GM18520 (cell line): Measurements from ENCODE around the gene CEBPA.
A peak's percentile ranks its signal among the peaks of the same experiment; 100 is the strongest.

Experiments
- ATAC-seq: cut with Tn5 transposase; IDR thresholded peaks from one replicate; pipeline ENCODE4 v1.9.1; 2021; ENCODE audit not compliant: unreplicated experiment

CEBPA gene

GRCh38 chr19:33289261-33289660 lies 13.1 kb downstream of the CEBPA start:
- no peak for ATAC-seq

DNA sequence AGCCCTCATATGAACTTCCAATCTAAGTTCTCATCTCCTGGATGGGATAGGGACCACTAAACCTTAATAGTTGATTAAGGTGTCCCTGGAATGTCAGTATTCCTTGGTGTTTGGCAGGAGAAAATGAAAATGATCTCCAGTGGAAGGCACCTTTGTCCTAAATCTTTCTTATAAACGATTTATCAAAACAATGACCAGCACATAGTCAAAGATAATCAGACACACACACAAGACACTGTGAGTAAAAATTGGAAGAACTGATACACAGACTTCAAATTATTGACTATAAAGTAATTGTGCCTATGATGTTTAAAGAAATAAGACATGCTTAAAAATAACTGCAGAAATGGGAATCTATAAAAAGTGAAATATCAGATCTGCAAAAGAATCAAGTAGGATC lies 13.7 kb downstream of the CEBPA start:
- no peak for ATAC-seq

- ATAC-seq: no peak
These were observed 14.4 kb downstream of the CEBPA start for GRCh38 chr19:33287927-33288326.

- no peak for ATAC-seq
These were observed 14.9 kb downstream of the CEBPA start for GRCh38 chr19:33287438-33287837.

- no peak for ATAC-seq
These were observed 15.4 kb downstream of the CEBPA start for GRCh38 chr19:33286899-33287298.

DNA sequence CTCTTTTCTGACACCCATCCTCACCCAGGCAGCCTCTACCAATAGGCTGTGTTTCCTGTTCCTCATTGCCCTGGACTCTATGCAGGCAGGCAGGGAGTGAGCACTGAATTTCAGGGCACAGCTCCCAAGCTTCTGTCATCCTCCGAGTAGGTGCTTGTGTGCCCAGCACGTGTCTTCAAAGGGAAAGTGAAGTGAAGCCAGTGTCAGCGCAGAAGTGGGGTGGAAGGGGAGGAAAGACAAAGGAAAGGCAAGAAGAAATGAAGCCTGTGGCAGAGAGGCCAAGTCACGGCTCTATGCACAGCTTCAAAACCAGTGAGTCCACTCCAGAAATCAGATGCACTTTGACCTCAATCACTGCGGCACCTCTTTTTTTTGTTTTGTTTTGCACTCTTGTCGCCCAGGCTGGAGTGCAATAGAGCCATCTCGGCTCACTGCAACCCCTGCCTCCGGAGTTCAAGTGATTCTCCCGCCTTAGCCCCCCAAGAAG lies 16.9 kb downstream of the CEBPA start:
- no peak for ATAC-seq

DNA sequence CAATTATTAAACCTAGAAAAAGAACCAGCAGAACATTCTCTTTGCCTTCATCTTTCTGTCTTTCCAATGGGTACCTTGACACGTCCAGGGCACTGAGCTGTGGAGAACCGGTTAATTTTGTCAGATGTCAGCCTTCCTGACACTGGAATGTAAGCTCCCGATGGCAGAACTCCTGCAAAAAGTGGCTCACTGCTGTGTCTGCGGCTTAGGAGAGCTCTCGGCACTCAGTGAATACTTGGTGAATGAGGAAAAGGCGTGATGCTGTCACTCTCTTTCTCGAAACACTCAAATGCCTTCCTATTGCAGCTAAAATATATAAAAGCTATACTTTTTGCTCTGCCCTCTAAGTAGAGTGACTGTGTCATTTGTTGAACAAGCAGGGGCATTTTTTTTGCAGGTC lies 17.6 kb downstream of the CEBPA start:
- ATAC-seq: no peak

- no peak for ATAC-seq
These were observed 18.1 kb downstream of the CEBPA start for GRCh38 chr19:33284146-33284643.

GRCh38 chr19:33283589-33283988 lies 18.7 kb downstream of the CEBPA start:
- ATAC-seq: no peak

DNA sequence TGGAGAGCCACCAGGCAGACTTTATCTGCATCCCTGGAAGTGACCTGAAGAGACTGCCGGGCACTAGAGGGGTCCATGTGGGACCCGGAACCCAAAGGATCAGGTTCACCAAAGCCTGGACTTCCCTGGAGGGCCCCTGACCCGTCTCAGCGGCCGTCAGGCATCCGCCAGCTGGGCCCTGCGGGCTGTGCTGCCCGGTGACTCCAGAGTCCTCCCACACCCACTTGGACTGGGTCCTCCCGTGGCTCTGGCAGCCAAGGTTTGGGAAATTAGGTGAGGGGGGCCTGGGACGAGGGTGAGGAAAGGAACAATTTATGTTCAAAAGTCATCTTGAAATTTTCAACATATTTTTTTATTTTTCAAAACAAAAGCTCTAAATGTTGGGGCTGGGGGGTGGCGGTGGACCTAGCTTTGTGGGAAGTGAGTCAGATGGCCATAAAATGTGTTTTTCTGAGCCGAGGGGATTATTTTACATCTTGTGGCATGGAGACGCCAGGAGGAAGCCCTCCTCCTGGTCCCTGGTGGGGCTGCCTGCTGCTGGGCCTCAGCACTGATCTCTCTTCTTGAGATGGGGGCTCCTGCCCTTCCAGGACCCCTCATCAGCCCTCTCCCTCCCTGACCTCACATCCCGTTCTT lies 20.2 kb downstream of the CEBPA start:
- no peak for ATAC-seq

DNA sequence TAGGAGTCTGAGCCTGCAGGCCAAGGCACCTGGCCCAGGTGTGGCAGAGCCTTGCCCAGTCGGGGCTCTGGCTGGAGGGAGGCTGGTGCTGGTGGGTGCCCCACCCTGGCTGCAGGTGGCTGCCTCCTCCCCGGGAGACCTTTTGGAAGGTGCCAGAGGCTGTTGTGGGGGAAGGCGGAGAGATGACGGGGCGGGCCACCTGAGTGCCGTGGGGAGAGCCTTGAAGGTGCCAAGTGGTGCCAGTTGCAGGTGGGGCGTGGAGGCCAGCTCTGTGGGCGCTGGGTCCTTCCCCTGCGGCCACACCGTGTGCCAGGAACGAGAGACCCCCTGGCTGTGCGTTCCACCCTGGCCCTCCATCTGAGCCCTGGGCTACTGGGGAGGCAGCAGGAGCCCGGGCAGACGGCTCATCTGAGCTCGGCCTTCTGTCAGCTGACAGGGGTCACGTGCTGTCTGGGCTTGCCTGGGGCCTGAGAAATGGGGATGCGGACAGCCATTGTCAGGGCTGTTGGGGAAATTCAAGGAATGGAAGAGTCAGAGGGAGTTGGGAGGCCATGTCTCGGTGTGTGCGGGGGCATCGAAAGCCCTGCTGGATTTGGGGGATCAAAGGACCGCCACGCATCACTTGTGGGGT lies 20.9 kb downstream of the CEBPA start:
- no peak for ATAC-seq

DNA sequence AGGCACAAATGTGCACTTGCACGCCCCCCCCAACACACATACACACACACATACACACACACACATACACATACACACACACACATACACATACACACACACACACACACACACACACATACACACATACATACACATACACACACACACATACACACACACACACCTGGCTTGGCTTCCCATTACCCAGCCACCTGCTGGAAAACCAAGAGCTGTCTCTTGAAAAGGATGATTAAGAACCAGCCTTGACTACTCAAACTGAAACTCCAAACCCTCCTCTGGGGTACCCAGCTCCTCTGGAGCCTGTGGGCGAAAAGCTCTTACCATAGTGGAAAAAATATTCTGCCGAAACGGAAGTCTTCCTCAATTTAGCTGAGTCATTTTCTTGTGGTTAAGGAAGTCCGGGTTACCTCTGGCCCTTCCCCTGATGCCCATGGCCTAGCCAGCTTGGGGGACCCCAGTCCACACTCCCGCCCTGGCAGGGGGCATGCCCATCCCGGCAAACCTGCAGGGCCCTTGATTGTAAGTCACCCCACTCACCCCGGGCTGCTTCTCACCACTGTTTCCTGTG lies 21.9 kb downstream of the CEBPA start:
- ATAC-seq: peak; percentile 60

DNA sequence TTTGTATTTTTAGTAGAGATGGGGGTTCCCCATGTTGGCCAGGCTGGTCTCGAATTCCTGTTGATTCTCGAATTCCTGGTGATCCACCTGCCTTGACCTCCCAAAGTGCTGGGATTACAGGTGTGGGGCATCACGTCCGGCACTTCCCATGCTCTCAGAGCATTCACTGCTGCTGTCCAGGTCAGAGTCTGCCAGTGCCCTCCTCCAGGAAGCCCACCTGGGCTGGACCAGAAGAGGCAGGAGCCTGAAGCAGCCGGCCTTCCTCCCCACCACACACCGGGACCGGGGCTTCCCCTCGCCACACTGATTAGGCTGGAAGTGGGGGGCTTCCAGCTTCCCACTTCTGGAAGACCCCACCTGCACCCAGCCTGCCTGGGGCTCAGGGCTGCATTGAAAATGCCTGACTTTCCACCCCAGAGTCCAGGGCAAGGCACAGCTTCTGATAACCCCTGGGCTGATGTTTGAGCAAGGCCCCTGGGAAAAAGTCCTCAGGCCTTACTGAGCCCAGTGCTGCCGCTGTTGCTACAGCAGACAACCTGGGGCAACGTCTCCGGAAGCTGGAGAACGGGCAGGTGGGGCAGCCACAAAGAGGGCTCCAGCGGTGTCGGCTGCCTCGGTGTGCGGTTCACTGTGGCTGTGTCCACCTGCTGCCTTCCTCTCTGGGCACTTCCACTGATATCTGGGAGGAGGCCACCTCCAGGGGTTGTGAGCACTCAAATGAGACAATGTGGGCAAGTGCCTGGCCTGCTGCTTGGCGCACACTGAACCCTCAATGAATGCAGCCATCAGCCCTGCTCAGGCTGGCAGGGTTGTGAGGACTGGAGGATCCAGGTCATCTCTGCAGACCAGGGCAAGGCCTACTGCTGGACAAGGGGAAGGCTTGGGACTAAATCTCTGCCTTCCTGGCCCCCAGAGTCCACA lies 22.6 kb downstream of the CEBPA start:
- ATAC-seq: no peak

- ATAC-seq: no peak
These were observed 23.7 kb downstream of the CEBPA start for GRCh38 chr19:33278403-33279269.

DNA sequence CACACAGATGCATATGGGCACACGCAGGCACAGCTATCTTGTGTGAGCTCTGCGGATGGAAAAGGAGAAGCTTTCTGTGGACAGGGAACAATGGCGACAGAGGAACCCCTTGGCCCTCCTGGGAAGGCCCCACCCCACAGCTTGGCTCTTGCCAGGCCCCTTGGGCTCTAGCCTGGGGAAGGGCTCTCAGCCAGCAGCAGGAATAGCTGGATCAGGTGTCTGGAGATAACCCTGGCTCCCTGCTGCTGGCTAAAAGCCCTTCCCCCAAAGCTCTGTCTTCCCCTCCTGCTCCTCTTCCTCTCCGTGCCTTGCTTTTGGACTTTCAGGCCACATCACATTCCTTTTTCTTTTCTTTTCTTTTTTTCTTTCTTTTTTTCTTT lies 24.3 kb downstream of the CEBPA start:
- ATAC-seq: no peak

GRCh38 chr19:33277434-33277833 lies 24.9 kb downstream of the CEBPA start:
- no peak for ATAC-seq

DNA sequence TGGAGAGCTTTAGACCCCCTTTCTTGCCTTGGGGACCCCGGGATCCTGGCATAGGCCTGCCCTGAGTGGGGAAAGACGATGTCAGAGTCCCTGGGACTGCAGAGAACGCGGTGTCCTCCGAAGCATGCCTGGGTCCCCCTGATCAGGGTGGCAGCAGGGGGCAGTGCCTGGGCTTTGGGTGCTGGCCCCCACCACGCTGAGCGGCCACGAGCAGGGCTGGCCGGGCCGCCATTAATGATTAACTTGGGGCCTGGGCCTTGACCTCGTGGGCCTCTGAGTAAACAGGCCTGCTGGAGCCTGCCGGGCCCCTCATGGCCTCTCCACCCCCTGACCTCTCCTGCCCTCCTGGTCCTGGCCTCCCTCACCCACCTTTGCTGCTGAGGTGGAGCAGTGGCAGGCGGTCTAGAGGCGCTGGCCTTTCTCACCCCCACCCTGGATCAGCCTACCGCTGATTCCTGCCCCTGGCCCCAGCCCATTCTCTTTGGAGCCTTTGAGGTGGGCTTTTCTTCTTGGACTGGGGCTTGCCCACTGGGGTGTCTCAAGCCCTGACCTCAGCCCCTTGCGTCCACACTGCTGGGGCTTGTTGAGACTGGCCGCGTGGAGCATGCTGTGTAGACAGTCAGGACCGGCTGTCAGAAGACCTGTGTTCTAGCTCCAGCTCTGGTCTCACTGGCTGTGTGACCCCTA lies 26.3 kb downstream of the CEBPA start:
- ATAC-seq: no peak

DNA sequence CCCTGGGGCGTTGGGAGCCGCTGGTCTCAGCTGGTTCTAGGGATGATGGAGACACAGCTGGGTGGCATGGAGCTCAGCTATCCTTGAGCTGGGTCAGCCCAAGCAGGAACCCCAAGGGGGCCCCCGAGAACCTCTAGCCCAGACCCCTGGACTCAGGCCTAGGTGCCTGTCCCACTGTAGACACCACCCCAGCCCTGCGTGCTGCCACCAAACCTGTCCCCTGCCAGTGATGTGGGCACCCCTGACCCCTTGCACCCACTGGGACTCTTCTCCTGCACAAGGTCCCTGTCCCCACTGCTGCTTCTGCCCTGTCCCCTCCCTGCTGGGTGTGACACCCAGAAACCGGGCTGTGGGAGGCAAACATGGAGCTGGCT lies 26.8 kb downstream of the CEBPA start:
- ATAC-seq: no peak

- no peak for ATAC-seq
These were observed 27.4 kb downstream of the CEBPA start for GRCh38 chr19:33274663-33275558.
